CD4-positive, alpha-beta T cell treated with Interleukin-17A for 1 hour (primary cell): Measurements from ENCODE around the gene MTCL1.

ENCODE experiments used
- DNase-seq: peaks from one replicate; pipeline ENCODE4 v3.0.0-alpha.2; 2020

Gene MTCL1

DNA sequence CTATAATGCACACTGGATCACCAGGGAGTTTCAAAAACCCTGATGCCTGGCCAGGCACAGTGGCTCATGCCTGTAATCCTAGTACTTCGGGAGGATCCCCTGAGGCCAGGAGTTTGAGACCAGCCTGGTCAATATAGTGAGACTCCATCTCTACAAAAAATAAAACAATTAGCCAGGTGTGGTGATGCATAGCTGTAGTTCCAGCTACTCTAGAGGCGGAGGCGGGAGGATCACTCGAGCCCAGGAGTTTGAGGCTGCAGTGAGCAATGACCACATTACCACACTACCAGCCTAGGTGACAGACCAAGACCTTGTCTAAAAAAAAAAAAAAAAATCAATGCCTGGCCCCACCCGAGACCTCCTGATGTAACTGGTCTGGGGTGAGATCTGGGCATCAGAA lies 137.2 kb downstream of the MTCL1 start:
- no peak for DNase-seq

DNA sequence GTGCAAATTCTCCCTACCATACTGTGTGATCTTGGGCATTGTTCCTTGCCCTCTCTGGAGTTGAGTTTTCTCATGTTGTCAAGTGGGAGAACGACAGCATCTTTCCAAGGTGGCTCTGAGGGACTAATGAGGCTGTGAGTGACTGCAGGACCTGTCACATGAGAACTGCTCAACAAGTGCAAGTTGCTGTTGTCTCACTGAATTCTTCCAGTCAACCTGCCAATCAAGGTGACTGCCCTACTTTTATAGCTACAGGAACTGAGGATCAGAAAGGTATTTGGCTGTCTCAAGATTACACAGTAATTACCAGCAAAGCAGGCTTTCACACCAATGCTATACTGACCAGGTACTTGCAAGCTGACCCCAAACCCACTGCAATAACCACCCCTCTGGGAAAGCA lies 137.6 kb downstream of the MTCL1 start:
- no peak for DNase-seq

DNA sequence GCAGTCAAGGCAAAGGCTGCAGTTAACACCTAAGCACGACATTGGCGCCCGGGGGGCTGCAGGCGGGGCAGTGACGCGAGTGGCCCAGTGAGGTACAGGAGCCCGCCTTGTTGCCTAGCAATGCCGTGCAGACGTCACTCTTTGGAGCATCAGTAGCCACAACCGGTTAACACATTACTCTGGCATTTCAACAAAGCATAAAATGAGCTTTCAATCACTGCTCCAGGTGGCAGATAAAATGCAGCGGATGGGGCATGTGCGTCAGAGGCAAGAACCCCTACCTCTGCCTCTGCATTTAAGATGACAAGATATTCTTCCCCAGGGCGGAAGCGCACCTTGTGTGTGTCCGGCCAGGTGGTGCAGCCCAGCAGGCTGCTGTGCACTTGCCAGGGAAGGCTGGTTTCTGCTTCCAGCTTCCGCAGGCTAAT lies 139.4 kb downstream of the MTCL1 start:
- no peak for DNase-seq

DNA sequence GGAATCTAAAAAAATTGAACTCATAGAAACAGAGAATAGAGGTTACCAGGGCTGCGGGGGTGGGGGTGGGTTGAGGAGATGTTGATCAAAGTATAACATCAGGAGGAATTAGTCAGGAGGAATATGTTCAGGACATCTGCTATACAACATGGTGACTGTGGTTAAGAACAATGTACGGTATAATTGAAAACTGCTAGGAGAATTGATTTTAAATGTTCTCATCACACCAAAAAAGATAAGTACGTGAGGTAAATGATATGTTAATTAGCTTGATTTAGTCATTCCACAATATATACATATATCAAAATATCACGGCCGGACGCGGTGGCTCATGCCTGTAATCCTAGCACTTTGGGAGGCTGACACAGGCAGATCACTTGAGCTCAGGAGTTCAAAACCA lies 140.2 kb downstream of the MTCL1 start:
- no peak for DNase-seq

DNA sequence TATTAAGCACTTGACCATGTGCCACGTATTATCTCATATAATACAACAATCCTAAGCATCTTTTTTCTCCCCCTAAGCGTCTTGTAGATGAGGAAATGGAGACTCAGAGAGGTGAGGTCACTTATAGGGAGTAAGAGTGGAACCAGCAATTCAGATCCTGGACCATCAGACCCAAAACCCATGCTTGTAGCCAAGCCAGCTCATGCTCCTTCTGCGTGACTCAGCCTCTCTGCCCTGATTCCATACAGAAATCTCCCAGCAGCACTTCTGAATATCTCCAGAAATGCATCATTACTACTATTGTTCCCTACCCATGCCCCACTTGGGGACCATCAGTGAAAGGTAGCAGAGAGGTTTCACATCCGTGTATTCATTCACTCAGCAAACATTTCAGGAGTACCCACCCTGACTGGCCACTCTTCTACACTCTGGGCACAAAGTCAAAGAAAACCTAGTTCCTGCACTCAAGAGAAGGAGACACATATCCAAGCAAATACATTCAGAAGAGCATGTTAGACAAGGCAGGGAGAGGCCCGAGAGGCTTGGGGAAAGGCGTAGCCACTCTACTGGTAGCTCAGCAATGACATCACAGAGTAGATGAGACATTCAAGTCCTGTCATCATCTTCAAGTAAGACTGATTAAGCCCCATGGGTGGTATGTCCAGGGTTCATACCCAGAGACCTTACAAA lies 141.9 kb downstream of the MTCL1 start:
- DNase-seq = no peak

DNA sequence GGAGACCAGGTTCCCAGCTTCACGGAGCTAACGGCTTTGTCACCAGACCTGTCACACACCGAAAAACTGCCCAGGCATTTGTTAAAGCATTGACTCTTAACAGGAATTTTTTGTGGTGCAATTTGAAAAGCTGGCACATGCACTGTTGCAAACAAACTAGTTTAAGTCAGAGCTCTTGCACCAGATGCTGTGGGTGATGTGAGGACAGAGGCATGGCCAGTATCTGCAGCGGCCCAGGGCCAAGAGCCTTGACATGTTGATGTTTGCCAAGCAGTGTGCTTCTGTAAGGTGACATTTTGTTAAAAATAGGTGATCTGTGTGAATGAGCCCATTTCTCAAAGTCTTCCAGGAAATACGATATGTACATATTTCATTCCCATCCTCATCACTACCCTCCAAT lies 142.5 kb downstream of the MTCL1 start:
- DNase-seq = no peak

DNA sequence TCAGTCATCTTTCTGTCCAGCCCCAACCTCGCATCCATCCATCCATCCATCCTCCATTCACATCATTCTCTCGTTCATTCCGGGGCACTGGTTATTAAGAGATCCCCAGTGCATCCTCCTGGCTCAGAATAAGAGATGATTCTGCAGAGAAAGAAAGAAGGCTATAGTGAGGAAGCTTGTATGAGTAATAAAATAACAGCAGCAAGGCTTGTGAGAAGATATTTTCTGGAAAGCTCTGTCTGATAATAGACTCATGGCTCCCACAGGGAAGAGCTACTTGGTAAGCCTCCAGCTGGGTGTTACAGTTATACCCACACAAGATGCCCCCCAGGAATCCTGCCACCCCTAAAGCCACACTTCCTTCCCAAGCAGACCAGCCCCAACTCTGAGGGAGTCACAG lies 143.2 kb downstream of the MTCL1 start:
- no peak for DNase-seq

DNA sequence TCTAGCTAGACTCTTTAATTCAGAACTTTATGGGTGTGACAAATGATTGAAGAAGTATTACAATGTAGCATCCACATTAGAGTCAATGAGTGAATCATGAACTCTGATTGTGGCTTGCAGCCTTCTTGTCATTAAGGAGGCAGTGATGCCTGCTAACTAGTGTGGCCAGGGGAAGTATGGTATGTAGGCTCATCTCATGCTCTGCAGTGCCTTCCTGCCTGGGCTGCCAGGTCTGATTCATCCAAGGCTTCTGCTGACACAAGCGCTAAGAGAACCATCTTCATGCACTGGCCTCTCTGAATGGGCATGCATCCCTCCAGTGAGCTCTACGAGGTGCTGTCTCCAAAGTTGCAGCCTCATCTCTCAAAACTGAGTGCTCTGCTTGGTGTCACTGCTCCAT lies 144.3 kb downstream of the MTCL1 start:
- DNase-seq = no peak

DNA sequence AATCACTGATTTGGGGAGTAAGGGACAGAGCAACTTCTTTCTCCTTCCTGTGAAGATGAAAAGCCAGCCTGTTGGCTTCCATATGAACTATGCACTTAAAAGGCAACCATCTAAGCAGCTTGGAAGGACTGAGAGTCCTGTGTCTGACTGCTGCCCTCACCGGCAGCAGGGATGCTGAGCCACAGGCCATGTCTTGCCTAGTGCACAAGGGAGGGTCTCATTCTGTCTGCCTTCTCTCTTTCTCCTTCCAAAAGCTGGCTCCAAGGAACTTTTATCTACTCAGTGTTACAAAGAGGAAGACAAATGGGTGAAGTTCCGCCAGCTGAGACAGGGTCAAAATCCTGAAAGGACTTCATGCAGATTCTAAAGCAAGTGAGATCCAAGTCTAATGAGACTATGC lies 146.3 kb downstream of the MTCL1 start:
- no peak for DNase-seq

DNA sequence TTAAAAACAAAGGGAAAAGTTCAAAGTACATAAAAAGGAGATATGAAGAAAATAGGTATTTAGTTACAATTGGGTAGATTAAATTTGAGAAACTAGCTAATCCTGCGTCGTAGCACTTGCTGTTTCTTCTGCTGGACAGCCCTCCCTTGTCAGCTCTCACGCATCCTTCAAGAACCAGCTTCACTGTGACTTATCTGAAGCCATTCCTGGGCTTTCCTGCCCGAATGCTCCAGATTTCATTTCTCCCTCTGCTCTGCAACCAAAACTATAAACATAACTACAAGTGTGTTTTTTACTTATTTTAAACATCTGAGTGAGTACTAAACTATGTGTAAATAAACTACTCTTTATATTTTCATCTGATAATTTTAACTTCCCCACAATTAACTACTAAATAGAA lies 149.2 kb downstream of the MTCL1 start:
- DNase-seq = no peak

DNA sequence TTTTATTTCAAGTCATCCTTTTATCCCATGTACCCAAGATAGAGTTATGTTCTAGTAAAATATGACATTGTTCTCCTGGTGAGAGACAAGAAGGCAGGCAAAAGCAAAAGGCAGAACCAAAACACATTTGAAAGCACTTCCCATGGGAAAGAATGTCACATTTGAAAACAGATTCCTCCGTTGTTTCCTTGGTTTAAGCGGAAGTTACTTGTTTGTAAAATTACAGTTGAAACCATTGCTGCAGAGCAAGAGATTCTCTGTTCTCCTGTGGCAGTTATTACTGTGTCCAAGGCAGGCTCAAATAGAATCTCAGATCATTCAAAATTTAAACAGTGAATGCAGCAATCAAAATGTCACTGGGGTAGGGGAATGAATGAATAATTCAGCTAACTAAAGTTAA lies 149.6 kb downstream of the MTCL1 start:
- DNase-seq = no peak

DNA sequence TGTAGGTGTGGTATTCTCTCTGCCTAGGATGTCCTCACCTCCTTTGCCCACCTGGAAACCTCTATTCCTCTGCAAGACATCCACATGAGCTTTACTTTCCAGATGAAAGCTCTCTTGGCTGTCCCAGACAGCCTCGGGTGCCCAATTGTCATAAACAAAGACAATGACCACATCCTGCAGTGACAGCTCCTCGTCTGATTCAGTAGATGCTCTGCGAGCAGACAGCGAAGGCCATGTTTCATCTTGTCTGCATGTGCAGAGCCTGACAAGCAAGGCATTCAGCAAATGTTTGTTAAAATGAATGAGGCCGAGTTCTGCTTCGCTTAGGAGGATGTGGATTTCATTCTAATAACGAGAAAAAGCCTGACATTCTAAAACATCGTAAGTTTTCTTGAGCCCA lies 150.9 kb downstream of the MTCL1 start:
- no peak for DNase-seq

DNA sequence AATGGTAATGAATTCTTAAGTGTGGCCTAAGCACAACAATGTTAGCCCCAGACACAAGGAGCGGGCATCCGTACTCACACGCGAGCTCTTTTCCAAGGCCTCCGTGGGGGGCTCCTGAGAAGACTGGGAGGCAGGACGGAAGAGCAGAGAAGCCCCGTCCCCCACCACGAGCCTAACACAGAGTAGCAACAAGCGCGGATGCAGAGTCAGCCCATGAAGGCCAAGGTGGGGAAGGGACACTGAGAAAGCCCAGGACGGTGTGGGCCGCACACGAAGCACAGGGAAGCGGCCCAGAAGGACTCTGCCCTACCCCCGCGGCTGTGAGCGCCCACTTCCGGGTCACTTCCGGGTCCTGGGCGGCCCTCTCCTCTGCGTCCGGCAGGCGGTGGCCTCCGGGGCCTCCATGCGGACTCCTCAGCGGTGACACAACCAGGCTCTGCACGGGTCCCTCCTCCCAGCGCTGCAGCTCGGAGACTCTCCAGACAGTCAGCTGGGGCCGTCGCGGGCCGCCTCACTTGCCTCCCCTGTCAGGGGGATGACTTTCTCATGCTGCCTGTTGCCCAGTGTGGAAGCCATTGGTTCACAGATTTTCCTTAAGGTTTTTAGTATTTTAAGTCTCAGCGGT lies 151.5 kb downstream of the MTCL1 start:
- no peak for DNase-seq

DNA sequence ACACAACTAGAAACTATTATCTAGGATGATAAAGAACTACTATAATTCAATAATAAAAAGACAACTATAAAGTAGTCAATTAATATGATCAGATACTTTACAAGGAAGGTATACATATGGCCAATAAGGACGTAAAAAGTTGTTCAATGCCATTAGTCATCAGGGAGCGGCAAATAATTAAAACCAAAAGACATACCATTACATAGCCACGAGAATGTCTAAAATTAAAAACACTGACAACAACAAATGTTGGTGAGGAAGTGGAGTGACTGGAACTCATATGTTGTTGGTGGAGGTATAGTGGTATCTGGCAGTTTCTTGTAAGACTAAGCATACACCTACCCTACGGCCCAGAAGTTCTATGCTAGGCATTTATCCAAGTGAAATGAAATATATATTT lies 152.4 kb downstream of the MTCL1 start:
- no peak for DNase-seq

DNA sequence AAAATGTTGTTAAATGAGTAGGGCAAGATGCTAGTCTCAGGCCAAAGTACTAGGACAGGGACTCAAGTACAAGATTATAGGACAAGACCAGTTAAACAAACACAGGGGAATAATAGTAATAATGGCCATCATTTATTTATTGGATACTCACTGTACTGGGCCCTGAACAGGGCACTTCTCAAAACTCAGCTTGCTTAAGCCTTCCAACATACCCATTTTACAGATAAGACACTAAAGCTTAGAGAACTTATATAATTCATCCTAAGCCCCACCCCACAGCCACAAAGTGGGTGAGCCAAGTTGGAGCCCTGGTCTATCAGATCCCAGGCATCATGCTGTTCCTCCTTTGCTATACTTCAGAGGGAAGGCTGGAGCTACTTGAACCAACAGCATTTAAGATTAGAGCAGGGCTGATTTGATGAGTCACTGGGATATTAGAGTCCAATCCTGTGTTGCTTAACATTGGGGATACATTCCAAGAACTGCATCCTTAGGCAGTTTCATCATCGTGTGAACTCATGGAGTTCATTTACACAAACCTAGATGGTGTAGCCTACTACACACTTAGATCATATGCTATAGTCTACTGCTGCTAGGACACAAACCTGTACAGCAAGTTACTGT lies 153.6 kb downstream of the MTCL1 start:
- DNase-seq = no peak

DNA sequence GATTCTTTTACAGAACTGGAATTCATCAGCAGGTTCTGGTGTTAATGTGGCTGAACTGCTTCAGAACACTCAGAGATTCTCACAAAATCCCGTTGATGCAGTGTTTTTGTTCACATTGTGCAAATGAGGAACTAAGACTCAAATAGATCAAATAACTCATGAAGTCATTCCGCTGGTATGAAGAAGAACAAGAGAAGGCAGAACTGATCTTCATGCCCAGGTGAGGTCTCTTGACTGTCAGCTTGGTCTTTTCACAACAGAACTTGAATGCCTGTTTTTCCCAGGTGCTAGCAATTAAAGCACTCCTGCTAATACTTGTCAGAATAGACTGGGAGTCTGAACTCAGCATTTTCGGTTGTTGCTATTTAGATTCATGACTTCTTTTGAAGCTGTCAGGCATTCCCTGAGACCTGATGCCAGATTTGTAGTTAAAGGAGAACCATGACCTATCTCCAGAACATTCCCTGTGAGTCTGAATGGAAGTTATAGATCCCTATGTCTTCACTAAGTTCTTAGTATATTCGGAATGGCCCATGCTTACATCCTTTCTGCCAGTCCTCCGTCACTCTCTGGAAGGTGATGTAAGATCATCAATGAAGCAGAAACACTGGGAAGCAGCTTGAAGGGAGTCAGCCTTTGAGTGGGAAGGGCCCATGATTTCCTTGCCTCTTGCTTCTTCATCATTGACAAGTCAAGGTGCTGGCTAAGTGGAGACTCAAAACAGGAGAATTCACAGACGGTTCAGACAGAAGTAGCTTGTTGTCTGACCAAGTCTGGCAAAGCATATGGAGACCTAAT lies 155.7 kb downstream of the MTCL1 start:
- DNase-seq = no peak

DNA sequence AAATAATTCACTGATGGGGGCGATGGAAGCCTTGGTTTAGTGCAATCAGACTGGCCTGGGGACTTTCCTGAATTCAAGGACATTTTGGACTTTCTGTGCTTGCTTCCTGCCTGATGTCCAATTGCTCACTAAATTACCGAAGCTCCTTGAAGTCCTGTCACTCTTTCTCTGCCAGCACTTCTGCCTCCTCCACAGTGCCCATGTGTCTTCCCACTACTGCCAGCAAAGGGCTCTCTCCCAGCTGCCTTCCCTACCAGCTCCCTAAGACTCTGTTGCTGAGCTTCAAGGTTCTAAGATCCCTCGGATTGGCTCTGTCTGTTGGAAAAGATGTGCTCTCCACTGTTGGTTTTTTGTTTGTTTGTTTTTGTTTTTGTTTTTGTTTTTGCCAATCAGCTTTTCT lies 158.1 kb downstream of the MTCL1 start:
- DNase-seq = no peak

DNA sequence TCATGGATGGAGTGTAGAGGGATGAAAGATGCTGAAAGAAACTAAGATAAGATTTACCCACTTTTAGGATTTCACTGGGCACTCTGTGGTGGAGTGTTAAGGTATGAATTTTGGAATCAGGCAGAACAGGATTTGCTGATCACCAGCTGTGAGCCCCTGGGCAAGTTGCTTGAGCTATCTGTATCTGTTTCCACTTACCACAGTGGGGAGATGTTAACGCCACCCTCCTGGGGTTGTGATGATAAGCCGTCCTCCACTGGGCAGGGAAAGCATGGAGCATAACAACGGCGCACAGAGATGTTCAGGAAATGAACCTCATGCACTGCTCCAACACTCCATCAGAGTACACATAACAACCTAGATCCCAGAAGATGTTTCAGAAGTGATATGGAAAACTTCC lies 160.6 kb downstream of the MTCL1 start:
- no peak for DNase-seq

DNA sequence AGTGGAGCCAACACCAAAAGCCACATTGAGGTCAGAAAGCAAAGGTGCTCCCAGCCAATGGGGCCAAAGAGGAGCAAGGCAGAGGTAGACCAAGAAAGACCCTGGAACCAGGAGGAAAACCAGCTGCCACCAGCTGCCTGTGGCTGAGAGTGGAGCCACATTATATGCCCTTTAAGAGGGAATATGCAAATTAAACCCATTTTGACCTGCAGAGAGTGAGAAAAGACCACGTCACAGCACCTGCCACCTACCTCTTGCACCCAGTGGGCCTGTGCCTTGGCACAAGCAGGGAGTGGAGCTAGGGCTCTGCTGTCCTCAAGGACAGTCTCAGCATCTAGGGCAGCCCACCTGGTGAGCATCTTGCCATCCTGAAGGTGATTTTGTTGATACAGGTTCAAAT lies 161.3 kb downstream of the MTCL1 start:
- no peak for DNase-seq

DNA sequence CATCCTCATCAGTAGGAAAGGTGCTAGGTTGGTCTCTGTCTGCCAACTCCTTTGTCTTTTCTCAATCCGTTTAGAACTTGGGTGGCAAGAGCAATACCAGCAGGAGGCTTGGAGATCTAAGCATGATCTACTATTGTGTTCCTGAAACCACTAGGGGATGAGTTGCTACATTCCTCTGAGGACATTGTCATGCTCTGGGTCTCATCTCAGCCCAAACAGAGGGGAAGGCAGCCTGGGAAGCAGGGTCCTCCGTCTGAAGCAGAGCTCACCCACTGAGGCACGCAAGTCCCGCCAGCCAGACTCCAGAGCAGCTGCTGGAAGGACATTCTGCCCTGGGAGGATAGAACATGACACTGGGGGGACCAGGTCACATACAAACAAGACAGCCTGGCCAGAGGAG lies 162.9 kb downstream of the MTCL1 start:
- DNase-seq = no peak

DNA sequence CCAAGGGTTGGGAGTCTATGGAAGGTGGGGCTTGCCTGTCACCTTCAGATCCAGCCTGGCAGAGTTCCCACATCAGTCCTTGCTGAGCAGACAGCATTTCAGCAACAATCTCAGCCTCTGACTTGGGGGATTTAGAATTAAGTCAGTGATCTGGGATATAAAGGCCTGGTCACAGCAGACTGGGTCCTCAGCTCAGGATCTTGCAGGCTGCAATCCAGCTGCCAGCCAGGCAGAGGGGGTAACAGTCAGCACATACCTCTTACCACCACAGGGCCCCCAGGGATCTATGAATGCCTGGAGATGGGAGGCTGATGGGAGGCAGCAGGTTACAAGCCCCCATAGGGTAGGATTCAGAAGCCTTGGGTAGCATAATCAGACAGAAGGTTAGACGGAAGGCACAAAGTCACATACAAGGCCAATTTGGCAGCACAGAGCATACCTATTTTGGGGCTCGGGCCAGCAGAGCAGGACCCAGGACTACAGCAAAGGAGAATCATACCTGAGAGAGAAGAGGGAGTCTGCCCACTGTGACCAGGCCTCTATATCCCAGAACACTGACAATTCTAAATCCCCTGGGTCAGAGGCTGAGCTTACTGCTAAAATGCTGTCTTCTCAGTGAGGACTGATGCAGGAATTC lies 163.5 kb downstream of the MTCL1 start:
- DNase-seq = no peak

DNA sequence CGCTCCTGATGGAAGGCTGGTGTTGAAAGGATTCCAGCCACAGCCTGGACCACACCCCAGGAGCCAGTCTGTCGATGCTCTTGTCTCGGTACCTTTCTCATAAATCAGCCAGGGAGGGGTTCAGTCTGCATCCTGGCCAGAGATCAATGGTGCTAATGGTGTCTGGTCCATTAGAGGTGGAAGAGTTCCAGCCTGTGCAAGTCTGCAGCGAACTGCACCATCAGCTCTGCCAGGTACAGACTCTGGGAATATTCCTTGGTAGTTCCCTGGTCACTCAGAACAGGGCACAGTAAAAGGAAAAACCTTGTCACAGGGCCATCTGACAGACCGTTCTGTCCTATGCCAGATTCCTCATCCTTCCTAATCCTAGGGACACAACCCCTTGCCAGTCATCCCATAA lies 164.3 kb downstream of the MTCL1 start:
- DNase-seq = no peak

DNA sequence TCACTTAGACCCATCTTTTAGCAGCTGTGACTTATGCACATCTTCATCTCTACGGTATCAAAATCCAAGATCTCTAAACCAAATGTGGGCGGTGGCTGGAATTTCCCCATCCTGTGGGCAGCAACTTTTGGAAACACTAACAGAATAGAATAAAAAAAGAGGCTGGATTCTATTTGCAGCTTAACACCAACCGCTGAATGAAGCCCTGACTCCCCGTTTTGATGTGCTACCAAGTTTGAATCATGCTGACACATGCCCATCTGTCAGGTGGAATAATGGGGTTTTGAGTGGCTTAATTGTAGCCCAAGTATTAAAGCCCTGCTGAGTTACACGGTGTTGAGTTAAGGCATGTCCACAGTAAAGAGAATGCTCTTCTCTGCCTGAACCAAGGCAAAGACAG lies 165.2 kb downstream of the MTCL1 start:
- DNase-seq = no peak
